WTC11 (cell line): ENCODE measurements around the gene CYP4F22.

Experiments used
- ARID4B ChIP-seq: sonication (generic); formaldehyde crosslinking; IDR thresholded peaks from 2 replicates; pipeline ENCODE4 v1.8.0; 2023; ENCODE audit warnings: missing genetic modification reagents, mild to moderate bottlenecking, borderline replicate concordance
- ATF3 ChIP-seq: sonication (generic); formaldehyde crosslinking; conservative IDR thresholded peaks from 2 replicates; pipeline ENCODE4 v1.8.1; 2022; ENCODE audit warnings: mild to moderate bottlenecking, missing genetic modification reagents
- CTCF ChIP-seq: fragments of 200-600 bp; IDR thresholded peaks from 2 replicates; pipeline ENCODE4 v1.8.0; 2022; ENCODE audit warnings: antibody characterized with exemption
- E2F4 ChIP-seq: sonication (generic); formaldehyde crosslinking; IDR thresholded peaks from 2 replicates; pipeline ENCODE4 v1.8.1; 2022; ENCODE audit warnings: low read depth, mild to moderate bottlenecking, moderate library complexity, missing genetic modification reagents, borderline replicate concordance
- ESRRA ChIP-seq: sonication (generic); formaldehyde crosslinking; IDR thresholded peaks from 2 replicates; pipeline ENCODE4 v1.8.1; 2022; ENCODE audit warnings: mild to moderate bottlenecking, missing genetic modification reagents, borderline replicate concordance
- GABPB1 ChIP-seq: sonication (generic); formaldehyde crosslinking; IDR thresholded peaks from 2 replicates; pipeline ENCODE4 v1.8.1; 2023; ENCODE audit warnings: mild to moderate bottlenecking, missing genetic modification reagents
- HMGXB4 ChIP-seq: sonication (generic); formaldehyde crosslinking; IDR thresholded peaks from 2 replicates; pipeline ENCODE4 v1.8.1; 2023; ENCODE audit warnings: mild to moderate bottlenecking, moderate library complexity, missing genetic modification reagents
- KAT7 ChIP-seq: sonication (generic); formaldehyde crosslinking; IDR thresholded peaks from 2 replicates; pipeline ENCODE4 v1.8.1; 2023; ENCODE audit warnings: missing genetic modification reagents, mild to moderate bottlenecking, borderline replicate concordance
- MAX ChIP-seq: sonication (generic); formaldehyde crosslinking; IDR thresholded peaks from 2 replicates; pipeline ENCODE4 v1.8.0; 2022; ENCODE audit warnings: mild to moderate bottlenecking, missing genetic modification reagents
- TP53 ChIP-seq: sonication (generic); formaldehyde crosslinking; IDR thresholded peaks from 2 replicates; pipeline ENCODE4 v1.8.1; 2023; ENCODE audit warnings: mild to moderate bottlenecking, missing genetic modification reagents
- USF2 ChIP-seq: sonication (generic); formaldehyde crosslinking; IDR thresholded peaks from 2 replicates; pipeline ENCODE4 v1.8.1; 2023; ENCODE audit warnings: mild to moderate bottlenecking, missing genetic modification reagents, moderate library complexity

- TF ChIP-seq KAT7, result no peak
- TF ChIP-seq USF2 (CRISPR knock-in tag), result no peak
- TF ChIP-seq ATF3 (CRISPR knock-in tag), result no peak
- TF ChIP-seq E2F4 (CRISPR knock-in tag), result no peak
- no peak for TF ChIP-seq HMGXB4
- TF ChIP-seq MAX (CRISPR knock-in tag), result no peak
- TF ChIP-seq ESRRA, result no peak
- no peak for TF ChIP-seq CTCF
- TF ChIP-seq GABPB1, result no peak
- no peak for TF ChIP-seq ARID4B (CRISPR knock-in tag)
- no peak for TF ChIP-seq TP53
Measured at GRCh38 chr19:15557223-15557622, 48.9 kb downstream of the CYP4F22 start.
